WI38 (cell line): ENCODE results near the gene GNG10.
A peak's percentile ranks its signal among the peaks of the same experiment; 100 is the strongest.

Experiments
- H3K4me3 ChIP-seq: 2 replicates; pipeline ENCODE4 v1.5.1; 2011; ENCODE audit warnings: low read depth, mild to moderate bottlenecking, control low read depth, low read length
- TF ChIP-seq, protein P1 (sequence below): IDR thresholded peaks from 2 replicates; pipeline ENCODE4 v1.5.1; 2012; ENCODE audit warnings: low read depth, mild to moderate bottlenecking, control low read depth, low read length

The GNG10 gene

DNA sequence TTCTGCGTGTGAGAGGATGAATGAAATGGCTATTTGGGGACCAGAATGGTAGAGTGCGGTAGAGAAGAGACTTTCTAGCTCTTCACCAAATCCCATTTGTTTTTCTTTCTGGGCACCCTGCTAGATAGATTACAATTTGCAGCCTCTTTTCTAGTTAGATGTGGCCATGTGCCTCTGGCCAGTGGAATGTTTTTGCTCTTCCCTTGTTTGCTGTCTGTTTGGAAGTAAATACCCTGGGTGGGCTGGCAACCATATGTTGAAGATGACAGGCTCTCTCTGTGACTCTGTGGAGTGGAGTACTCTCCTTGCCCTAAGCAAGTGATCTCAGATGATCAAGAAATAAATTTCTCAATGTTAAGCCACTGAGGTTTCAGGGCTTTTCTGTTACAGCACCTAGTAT is 12.9 kb downstream of the GNG10 start:
- TF ChIP-seq, protein P1, sequence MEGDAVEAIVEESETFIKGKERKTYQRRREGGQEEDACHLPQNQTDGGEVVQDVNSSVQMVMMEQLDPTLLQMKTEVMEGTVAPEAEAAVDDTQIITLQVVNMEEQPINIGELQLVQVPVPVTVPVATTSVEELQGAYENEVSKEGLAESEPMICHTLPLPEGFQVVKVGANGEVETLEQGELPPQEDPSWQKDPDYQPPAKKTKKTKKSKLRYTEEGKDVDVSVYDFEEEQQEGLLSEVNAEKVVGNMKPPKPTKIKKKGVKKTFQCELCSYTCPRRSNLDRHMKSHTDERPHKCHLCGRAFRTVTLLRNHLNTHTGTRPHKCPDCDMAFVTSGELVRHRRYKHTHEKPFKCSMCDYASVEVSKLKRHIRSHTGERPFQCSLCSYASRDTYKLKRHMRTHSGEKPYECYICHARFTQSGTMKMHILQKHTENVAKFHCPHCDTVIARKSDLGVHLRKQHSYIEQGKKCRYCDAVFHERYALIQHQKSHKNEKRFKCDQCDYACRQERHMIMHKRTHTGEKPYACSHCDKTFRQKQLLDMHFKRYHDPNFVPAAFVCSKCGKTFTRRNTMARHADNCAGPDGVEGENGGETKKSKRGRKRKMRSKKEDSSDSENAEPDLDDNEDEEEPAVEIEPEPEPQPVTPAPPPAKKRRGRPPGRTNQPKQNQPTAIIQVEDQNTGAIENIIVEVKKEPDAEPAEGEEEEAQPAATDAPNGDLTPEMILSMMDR: no peak

GRCh38 chr9:111676116-111676515 is 14.7 kb downstream of the GNG10 start:
- no peak overlapping the region for H3K4me3 ChIP-seq
- TF ChIP-seq, protein P1: no peak

More for the DNA sequence above, 12.9 kb downstream of the GNG10 start:
- no peak overlapping the region for H3K4me3 ChIP-seq

- TF ChIP-seq, protein P1: no peak
- no peak overlapping the region for H3K4me3 ChIP-seq
These were observed 16.9 kb downstream of the GNG10 start for GRCh38 chr9:111678293-111678692.

- H3K4me3 ChIP-seq: no peak overlapping the region
- TF ChIP-seq, protein P1: no peak
These were observed 17.8 kb downstream of the GNG10 start for GRCh38 chr9:111679199-111679598.

DNA sequence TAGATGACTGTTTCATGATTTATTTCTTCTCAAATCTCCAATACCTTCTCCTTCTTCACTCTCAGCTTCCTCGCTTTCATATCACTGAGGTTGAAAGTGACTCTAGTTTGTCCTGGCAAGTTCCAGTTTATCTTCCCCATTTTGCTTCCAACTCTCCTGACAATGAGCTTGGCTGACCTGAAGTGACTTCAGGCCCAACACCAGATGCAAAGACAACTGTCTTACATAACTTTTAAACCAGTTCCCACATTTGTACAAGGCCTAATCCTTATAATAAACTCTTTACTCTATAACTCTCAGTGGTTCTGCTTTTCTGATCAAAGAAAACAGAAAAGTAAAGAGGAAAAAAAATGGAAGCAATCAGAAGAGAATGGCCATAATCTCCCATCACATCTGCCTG is 22.0 kb downstream of the GNG10 start:
- no peak overlapping the region for H3K4me3 ChIP-seq
- TF ChIP-seq, protein P1: no peak

- TF ChIP-seq, protein P1: peak; percentile 13; the same call in 1 of the 2 replicates
These were observed 30.4 kb downstream of the GNG10 start for GRCh38 chr9:111691672-111692329.

DNA sequence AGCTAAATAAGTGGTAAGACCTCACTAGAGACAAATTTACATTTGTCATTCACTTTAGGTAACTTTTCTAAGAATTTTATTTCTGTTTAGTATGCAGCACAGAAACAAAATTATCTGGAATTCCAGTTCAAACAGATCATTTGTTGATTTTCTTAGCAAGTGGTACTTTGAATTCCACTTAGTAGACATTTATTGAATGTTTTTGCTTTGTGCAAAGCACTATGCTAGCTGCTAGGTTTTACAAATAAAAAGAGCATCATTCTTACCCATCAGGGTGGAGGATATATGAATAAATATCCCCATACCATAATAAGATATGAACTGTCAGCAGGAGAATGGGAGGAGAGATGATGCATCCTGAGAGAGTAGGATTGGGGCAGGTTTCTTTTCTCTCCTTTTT is 35.4 kb downstream of the GNG10 start:
- no peak overlapping the region for H3K4me3 ChIP-seq
- TF ChIP-seq, protein P1: no peak

More at GRCh38 chr9:111691672-111692329, 30.4 kb downstream of the GNG10 start:
- no peak overlapping the region for H3K4me3 ChIP-seq
